ENCODE data around the gene IRF9.
A peak's percentile ranks its signal among the peaks of the same experiment; 100 is the strongest.

IRF9 gene

DNA sequence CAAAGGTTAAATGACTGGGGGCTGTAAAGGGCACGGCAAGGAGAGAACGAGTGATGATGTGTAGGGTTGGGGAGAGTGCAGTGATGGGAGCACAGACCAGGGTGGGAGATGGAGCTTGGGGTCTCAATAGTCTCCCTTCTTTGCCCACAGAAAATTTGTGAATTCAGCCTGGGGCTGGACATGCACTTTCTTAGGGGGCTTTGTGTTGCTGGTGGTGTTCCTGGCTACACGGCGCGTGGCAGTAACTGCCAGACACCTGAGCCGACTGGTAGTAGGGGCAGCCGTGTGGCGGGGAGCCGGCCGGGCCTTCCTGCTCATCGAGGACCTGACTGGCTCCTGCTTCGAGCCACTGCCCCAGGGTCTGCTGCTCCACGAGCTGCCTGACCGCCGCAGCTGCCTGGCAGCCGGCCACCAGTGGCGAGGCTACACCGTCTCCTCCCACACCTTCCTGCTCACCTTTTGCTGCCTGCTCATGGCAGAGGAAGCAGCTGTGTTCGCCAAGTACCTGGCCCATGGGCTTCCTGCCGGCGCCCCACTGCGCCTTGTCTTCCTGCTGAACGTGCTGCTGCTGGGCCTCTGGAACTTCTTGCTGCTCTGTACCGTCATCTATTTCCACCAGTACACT, 28.9 kb upstream of the IRF9 start:
- no peak for DNase-seq (ENCODE audit: low read depth)

DNA sequence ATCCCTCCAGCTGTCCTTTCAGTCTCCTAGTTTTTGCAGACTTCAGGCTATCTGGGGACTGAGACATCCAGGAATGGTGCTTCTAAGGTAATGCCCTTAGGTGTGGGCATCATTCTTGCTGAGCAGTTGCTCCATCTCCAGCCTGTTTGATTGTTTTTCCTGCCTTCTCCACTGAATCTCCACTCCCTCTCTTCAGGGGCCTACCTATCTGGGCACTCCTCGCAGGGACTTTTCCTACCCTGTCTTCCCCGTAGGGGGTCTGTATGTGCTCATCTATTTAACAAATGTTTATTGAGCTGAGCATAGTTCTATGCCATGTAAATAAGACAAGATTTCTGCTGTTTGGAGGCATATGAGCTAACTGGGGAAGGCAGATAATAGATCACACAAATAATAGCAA, 28.1 kb upstream of the IRF9 start:
- DNase-seq (ENCODE audit: low read depth) = no peak

DNA sequence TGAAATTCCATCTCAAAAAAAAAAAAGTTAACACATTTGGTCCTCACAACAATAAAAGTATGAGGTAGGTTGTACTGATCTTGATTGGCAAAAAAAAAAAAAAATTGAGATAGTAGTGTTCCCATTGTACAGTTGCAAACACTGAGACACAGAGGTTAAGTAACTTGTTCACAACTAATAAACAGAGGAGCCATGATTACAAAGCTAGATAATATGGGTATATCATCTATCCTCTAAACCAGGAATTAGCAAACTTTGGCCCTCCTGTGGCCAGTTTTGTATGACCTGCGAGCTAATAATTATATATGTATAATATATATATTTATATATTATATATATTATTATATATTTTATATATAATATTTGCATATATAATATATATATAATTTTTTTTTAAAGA, 27.3 kb upstream of the IRF9 start:
- no peak for DNase-seq (ENCODE audit: low read depth)

DNA sequence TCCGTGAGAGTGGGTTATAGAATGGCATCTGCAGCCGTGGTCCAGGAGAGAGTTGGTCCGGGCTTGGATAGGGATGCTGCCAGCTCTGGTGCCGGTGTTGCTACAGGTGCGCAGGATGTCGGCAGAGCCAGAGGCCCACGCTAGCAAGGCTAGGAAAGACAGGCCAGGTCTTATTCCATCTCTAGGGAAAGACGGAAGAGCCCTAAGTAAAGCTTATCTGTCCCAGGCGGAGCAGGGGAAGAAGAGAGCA, 25.6 kb upstream of the IRF9 start:
- no peak for DNase-seq (ENCODE audit: low read depth)

DNA sequence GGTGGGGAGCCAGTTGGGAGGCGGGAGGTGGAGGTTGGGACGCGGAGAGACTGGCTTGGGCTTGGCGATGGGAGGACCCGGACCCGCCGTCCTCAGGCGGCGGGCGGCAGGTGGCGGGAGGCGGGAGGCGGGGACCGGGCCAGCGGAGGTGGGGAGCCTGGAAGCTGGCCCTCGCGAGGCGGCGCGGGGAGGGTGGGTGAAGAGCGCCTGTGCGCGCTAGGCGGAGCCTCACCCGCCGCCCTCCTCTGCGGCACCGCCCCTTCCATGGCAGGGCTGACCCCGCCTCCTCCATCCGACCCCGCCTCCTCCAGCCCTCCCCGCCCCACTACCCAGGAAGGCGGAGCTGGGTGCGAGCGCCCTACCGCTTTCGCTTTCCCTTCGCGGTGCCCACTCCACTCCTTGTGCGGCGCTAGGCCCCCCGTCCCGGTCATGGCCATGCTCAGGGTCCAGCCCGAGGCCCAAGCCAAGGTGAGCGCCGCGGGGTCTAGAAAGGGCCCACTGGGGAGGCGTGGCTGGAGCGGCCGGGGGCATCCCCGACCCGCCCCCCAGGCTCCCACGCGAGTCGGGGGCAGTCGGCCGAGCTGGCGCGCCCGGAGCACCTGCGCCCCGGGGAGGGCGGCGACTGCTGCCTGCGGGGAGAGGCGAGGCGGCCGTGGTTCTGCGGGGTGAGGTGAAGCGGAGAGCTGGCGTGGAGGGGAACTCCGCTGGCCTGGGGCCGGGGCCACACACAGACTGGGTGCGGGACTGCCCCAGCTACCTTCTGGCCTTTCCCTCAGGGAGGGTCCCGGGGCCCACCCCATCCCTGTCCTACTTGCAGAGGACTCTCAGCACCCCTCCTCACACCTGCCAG, 25.0 kb upstream of the IRF9 start, which contains the start of gene PSME1:
Gene PSME1, plus strand, starts transcription at position 361 of the 850 bp plus-strand sequence. Its CDS starts 69 bp downstream, at position 430.
- no peak for DNase-seq (ENCODE audit: low read depth)

DNA sequence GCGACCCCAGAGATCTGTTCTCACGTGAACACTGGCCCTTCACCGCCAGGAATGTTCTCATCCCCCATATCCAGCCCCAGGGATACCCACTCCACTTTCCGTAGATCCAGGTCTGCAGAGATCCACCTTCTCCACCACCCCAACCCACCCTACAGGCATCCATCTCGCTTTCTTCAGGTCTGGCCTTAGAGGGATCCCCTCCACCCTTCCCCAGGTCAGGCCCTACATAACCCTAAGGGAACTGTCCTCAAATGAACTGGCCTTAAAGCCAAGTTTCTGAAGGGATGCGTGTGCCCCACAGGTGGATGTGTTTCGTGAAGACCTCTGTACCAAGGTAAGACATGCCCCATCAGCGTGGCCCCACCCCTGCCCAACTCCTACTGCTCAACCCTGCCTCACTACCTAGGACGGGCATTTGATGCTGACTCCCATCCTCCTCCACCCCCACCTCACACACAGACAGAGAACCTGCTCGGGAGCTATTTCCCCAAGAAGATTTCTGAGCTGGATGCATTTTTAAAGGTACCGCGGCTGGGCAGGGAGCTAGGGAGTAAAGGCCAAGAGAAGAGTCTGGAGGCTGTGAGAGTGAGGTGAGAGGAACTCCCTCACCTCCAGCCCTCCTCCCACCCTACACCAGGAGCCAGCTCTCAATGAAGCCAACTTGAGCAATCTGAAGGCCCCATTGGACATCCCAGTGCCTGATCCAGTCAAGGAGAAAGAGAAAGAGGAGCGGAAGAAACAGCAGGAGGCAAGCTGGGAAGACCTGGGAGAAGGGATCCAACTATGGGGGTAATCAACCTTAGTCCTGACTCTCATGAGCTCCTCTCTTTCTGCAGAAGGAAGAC, 24.2 kb upstream of the IRF9 start:
- DNase-seq (ENCODE audit: low read depth) = no peak

DNA sequence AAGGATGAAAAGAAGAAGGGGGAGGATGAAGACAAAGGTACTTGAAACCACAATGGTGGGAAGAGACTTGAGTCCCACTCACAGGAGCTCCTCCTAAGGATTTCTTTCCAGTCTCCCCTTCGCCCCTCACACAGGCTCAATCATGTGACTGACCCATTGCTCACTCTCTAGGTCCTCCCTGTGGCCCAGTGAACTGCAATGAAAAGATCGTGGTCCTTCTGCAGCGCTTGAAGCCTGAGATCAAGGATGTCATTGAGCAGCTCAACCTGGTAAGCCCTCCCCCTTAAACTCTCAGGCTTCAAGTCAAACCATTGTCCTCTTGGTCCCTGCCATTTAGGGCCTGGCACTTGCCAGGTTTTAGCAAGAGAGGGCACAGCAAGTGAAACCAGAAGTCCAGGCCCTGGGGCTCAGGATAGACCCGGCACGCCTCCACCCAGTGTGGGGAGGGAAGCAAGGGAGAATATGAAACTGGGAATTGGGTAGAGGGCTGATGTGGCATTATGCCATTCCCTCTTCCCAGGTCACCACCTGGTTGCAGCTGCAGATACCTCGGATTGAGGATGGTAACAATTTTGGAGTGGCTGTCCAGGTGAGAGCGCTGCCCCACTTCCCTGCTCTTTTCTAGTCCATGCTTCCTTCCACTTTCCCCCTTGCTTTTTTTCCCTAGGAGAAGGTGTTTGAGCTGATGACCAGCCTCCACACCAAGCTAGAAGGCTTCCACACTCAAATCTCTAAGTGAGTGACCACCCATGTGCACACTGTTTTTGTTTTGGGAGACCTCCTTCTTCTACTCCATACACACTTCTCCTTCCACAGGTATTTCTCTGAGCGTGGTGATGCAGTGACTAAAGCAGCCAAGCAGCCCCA, 23.3 kb upstream of the IRF9 start:
- DNase-seq (ENCODE audit: low read depth) = no peak

DNA sequence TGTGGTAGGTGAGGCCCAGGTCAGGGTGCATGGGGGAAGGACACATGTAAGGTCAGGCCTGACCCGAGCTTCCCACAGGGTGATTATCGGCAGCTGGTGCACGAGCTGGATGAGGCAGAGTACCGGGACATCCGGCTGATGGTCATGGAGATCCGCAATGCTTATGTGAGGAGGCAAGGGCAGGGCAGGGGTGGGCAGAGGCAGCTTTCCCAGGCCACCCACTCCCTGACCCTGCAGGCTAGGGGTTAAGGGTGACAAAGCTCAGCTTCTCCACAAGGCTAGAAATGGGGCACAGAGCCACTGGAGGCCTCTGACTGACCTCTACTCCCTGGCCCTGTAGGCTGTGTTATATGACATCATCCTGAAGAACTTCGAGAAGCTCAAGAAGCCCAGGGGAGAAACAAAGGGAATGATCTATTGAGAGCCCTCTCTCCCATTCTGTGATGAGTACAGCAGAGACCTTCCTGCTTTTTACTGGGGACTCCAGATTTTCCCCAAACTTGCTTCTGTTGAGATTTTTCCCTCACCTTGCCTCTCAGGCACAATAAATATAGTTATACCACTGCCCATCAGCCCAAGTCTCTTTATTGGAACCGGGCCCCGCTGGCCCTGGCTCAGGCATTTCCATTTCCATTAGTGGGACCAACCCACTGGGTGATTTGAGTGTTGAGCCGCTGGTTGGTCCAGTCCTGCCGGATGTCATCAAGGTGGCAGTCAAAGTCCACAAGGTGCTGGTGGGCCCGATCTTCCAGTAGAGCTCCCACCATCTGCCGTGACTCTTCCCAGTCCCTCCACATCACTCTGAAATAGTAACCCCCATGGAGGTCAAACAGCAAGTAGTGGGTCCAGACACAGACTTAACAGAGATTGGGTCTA, 22.4 kb upstream of the IRF9 start:
- no peak for DNase-seq (ENCODE audit: low read depth)

DNA sequence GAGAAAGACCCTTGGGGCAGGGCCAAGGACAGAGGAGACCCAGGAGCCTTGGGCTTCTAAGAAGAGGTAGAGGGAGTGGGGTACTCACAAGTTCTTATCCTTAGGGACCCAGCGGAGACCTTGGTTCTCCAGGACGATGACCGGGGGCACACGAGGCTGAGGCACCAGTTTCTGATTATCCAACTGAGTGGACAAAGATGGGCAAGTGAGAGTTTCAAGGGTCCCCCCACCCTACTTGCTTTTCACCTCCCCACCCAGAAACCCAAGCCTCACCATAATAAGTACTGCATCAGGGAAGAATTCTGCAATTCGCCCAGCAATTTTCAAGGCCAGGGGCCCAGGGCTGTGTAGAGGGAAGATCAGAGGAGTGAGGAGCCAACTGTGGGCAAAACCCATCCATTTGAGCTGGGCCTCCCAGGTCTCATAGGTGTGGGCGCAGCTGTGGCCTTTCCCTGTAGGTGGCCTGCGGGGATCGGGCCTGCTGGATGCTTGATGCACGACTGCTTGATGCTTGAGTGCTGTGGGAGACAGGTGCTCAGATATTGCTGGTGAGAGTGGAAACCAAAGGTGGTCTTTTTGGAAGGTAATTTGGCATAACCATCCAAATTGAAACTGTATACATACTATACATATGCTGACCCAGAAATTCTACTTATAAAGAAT, 21.7 kb upstream of the IRF9 start:
- DNase-seq (ENCODE audit: low read depth) = no peak

DNA sequence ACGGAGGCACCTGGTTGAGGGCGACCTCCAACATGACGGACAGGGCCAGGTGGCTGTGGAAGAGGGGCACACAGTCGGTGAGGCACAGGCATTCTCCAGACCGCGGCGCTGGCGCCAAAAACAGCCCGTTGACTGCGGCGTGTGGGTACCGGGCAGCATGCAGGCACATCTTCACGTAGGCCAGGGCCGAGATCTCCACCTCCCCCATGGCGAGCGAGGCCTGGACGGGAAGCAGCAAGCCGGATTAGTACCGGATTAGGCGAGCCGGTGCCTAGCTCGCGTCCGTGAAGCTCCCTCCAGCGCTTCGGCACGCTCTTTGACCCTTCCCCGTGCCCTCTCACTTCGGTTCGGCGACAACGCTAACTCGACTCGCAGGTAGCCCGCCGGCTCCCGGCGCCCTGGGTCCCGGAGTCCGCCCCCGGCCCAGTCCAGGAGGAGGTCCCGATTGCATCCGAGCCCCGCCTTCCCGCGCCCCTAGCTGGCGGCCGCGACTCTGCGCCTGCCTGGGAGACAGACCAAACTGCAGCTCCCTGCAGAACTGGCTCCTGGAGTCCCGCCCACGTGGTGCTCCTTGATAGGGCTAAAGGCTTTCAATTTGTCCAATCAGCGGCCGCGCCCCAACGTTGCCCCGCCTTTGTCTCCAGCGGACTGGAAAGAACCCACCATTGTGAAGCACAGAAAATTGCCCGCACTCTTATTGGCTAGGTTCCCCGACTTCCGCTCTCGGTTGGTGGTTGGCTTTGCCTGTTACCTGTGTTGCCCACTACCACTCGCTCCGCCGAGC, 19.8 kb upstream of the IRF9 start, which contains the start of gene EMC9:
Gene EMC9, minus strand, starts transcription at position 495 of the 784 bp plus-strand sequence. Its CDS starts 287 bp downstream, at position 208.
- peak; percentile 84 for DNase-seq (ENCODE audit: low read depth)

DNA sequence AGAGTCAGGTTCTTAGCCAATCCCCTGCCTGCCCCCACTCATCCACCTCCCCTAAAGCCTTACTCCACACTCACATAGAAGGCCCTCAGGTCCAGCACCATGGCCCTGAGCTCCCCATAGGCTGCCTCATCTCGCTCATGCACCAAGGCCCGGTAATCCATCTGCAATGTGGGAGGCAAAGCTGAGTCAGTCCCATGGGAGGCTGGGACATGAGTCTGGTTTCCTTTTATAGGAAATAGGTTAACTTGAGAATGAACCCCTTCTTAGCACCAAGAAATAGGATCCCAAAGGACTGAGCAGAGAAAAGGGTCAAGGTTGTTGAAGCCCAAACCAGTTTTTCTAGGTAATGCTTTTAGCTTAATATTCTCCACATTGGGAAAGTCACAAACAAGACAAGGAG, 17.6 kb upstream of the IRF9 start:
- DNase-seq (ENCODE audit: low read depth) = no peak

DNA sequence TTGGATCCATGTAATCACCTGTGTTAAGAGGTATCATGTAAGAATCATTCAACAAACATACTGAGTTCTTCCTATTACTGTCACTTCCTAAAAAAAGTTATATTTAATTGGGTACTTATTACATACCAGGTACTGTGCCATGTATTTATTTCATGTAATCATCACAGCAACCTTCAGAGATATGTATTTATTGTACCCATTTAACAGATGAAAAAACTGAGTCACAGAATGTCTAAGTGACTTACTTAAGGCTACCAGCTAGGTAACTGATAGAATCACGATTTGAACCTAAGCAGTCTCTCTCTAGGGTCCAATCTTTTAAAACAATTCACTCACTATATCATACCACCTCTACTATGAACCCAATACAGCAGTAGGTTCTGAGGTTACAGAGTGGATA, 16.6 kb upstream of the IRF9 start:
- no peak for DNase-seq (ENCODE audit: low read depth)

DNA sequence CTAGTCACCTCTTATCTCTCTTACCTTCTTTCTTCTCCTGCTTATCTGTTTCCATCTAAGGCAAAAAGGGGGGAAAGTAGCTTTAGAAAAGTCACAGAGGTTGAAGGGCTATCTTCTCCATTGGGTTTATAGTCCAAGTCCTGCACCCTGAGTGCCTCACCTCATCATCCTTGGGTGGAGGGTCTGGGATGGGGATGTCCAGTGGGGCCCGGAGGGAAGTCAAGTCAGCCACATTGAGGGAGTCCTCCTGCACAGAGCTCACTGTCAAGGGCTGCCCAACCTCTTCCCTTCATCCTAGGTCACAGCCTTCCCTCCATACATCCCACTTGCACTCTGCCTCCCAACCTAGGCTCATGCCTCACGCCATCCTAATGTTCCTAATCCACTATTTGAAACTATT, 15.8 kb upstream of the IRF9 start:
- no peak for DNase-seq (ENCODE audit: low read depth)

DNA sequence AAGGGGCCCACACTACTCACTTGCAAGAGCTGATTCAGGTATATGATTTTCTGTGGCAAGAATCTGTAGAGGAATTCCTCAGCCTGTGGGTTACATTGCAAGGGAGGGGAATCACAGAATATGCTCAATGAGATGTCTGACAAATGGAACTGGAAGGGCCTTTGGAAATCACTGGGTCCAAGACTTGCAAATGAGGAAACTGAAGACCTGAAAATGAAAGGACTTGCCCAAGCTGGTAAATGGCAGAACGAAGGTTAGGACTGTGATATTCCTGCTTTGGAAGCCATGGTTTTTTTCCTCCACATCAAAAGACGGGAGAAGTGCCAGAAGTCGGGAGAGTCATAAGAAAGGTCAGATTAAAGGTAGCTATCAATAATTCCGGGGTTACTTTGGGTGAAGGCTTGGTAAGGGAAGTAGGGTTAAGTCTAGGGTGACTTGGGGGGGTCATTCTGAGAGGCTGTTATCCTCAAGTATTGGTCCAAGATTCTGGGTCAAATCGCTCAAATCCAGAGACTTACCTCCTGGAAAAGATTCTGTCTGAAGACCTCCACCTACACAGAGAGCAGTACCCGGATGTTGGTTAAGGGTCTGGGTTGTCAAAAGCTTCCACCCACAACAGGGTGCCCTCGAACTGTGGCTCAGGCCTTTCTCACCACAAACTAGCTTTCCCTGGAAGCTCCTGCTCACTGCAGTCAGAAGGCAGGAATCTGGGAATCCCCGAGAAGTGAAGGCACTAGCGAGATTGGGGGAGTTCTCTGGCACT, 15.2 kb upstream of the IRF9 start:
- no peak for DNase-seq (ENCODE audit: low read depth)

DNA sequence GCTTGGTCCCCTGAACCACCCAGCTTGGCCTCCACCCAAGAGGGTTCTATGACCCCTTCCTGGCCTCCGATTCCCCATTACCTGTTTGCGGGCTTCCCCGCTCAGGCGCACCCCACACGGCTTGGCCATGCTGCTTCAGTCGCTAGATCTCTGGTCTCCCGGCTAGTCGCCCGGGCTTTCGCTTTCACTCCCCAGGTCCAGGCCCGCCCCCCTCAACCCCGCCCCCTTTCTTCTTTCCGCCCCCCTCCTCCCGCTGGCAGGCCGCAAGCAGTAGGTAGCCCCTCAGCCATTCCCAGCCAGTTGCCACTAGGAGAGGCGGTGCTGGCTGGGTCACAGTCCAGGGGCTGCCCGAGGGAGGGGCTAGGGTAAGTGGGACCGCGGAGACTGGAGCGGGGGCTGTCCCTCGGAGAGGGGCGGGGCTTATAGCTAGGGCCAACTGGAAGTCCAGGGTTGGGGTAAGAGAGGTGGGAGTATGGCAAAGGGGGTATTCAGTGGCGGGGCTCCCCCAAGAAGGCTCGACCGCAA, 14.6 kb upstream of the IRF9 start, which contains the start of gene PSME2:
Gene PSME2, minus strand, starts transcription at position 158 of the 525 bp plus-strand sequence. Its CDS starts 29 bp downstream, at position 129.
- DNase-seq (ENCODE audit: low read depth) = peak; percentile 71

DNA sequence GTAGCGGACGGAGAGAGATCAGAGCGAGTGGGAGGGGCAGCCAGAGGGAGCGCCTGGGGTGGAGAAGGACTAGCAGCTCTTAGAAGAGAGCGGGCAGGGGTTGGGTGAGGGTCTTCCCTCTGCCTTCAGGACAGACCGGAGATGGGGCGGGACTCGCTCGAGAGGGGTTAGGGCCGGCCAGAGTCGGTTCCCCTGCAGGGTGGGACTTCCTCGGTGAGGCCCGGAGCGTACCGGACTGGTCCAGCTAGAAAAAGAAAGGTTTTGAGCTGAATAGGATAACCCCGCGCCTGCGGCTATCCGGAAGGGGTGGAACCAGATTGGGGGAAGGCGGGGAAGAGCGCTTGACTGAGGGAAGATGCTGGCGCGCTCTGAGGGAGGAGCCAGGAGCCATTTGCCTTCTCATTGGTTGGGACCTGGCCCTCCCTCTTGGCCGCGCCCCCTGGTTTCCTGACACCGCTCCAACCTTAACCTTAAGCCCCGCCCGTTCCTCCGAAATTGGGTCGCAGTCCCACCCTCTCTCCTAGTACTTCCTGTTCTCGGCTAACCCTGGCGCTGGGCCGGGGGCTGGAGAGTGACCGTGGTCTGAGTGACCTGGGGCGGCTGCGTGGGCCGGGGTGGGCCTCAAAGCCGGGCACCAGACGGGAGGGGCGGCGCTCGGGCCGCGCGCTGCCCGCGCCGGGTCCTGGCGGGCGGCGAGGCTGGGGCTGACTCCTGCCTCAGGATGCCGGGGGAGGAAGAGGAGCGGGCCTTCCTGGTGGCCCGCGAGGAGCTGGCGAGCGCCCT, 13.9 kb upstream of the IRF9 start, which contains the start of gene RNF31:
Gene RNF31, plus strand, starts transcription at position 521 of the 783 bp plus-strand sequence. Its CDS starts 201 bp downstream, at position 722.
- DNase-seq (ENCODE audit: low read depth) = peak; percentile 88

DNA sequence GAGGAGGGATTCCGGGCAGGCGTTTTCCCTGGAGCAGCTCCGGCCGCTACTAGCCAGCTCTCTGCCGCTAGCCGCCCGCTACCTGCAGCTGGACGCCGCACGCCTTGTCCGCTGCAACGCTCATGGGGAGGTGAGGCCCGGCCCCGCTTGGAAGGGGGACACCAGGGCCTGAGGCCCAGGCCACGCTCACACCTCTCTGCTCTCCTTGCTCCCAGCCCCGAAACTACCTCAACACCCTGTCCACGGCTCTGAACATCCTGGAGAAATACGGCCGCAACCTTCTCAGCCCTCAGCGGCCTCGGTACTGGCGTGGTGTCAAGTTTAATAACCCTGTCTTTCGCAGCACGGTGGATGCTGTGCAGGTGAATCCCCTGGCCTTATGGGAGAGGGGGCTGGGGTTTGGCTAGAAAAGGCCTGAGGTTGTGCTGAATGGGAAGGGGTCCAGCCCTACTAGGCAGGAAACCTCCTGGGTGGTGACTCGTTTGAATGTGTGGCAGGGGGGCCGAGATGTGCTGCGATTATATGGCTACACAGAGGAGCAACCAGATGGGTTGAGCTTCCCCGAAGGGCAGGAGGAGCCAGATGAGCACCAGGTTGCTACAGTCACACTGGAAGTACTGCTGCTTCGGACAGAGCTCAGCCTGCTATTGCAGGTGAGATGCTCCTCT, 13.2 kb upstream of the IRF9 start:
- DNase-seq (ENCODE audit: low read depth) = no peak

Data from HS-5 (cell line).